ENCODE data around the gene TEX9. TPM values are rescaled to one million over a fixed set of nuclear protein-coding genes. Genes with fewer than 3 reads are reported as not detected.
A peak's percentile ranks its signal among the peaks of the same experiment; 100 is the strongest.

The TEX9 gene
- total and polyA plus RNA-seq, 2 donors (not counting 1 experiment from before 2014, with no cell fraction given), result 2.2 to 4.5 TPM

- Histone ChIP-seq H3K79me2 (ENCODE audit: control insufficient read depth, insufficient read depth, low read length) (no peaks in the 10 kb centered on the region), H3K9ac (ENCODE audit: insufficient read depth, low read length) (no peak overlapping the region), H3K36me3 (ENCODE audit: control insufficient read depth, insufficient read depth, low read length) (no peaks in the 10 kb centered on the region), H3K4me3 (replicated peaks in 1 of 4; ENCODE audit: control extremely low read depth in 1 of 4, insufficient read depth in 1 of 4, low read depth in 3 of 4, low read length in 4 of 4) (no peak overlapping the region), H2AFZ (ENCODE audit: low read length) (no peak overlapping the region), H3K4me1 (ENCODE audit: control insufficient read depth, extremely low read depth, insufficient read depth, low read length) (no peaks in the 10 kb centered on the region), H4K20me1 (ENCODE audit: control insufficient read depth, extremely low read depth, insufficient read depth, low read length) (no peaks in the 10 kb centered on the region), H3K27ac (ENCODE audit: insufficient read depth, low read length) (no peak overlapping the region), H3K9me3 (ENCODE audit: control insufficient read depth, insufficient read depth, low read depth, low read length) (no peaks in the 10 kb centered on the region), H3K27me3 (ENCODE audit: control insufficient read depth, insufficient read depth, low read length) (no peaks in the 10 kb centered on the region), H3K4me2 (ENCODE audit: extremely low read depth, insufficient read depth, low read length) (no peak overlapping the region)
- no peak for TF ChIP-seq CTCF (conservative IDR thresholded peaks at IDR 0.05 in 1 of 2, IDR thresholded peaks at IDR 0.05 in 1 of 2; ENCODE audit: low read depth in 1 of 2, low read length in 2 of 2)
- TF ChIP-seq EZH2 (IDR thresholded peaks at IDR 0.05; ENCODE audit: low read length, missing control alignments), result no peak
- DNase-seq (ENCODE audit: low read depth in 2 of 2), result peak in 1 of 2 donors; percentile 2
Measured at GRCh38 chr15:56432304-56432703, 67.1 kb downstream of the TEX9 start.

- Histone ChIP-seq H3K4me3 (replicated peaks in 1 of 4; ENCODE audit: control extremely low read depth in 1 of 4, insufficient read depth in 1 of 4, low read depth in 3 of 4, low read length in 4 of 4) (no peak overlapping the region), H3K4me2 (ENCODE audit: extremely low read depth, insufficient read depth, low read length) (no peak overlapping the region), H3K9ac (ENCODE audit: insufficient read depth, low read length) (no peak overlapping the region), H3K27ac (ENCODE audit: insufficient read depth, low read length) (no peak overlapping the region), H3K79me2 (ENCODE audit: control insufficient read depth, insufficient read depth, low read length) (no peaks in the 10 kb centered on the region), H3K36me3 (ENCODE audit: control insufficient read depth, insufficient read depth, low read length) (no peaks in the 10 kb centered on the region), H3K9me3 (ENCODE audit: control insufficient read depth, insufficient read depth, low read depth, low read length) (no peaks in the 10 kb centered on the region), H3K4me1 (ENCODE audit: control insufficient read depth, extremely low read depth, insufficient read depth, low read length) (no peaks in the 10 kb centered on the region), H3K27me3 (ENCODE audit: control insufficient read depth, insufficient read depth, low read length) (no peaks in the 10 kb centered on the region), H2AFZ (ENCODE audit: low read length) (no peak overlapping the region), H4K20me1 (ENCODE audit: control insufficient read depth, extremely low read depth, insufficient read depth, low read length) (no peaks in the 10 kb centered on the region)
- DNase-seq (ENCODE audit: low read depth in 2 of 2), result no peak
- no peak for TF ChIP-seq CTCF (conservative IDR thresholded peaks at IDR 0.05 in 1 of 2, IDR thresholded peaks at IDR 0.05 in 1 of 2; ENCODE audit: low read depth in 1 of 2, low read length in 2 of 2)
- no peak for TF ChIP-seq EZH2 (IDR thresholded peaks at IDR 0.05; ENCODE audit: low read length, missing control alignments)
Measured at GRCh38 chr15:56440214-56440770, 75.1 kb downstream of the TEX9 start.

- no peaks in the 10 kb centered on the region for H3K9me3 ChIP-seq (ENCODE audit: control insufficient read depth, insufficient read depth, low read depth, low read length)
- H3K79me2 ChIP-seq (ENCODE audit: control insufficient read depth, insufficient read depth, low read length), result no peaks in the 10 kb centered on the region
- H3K27me3 ChIP-seq (ENCODE audit: control insufficient read depth, insufficient read depth, low read length), result no peaks in the 10 kb centered on the region
- H3K36me3 ChIP-seq (ENCODE audit: control insufficient read depth, insufficient read depth, low read length), result no peaks in the 10 kb centered on the region
- H3K4me3 ChIP-seq (replicated peaks in 1 of 4; ENCODE audit: control extremely low read depth in 1 of 4, insufficient read depth in 1 of 4, low read depth in 3 of 4, low read length in 4 of 4), result no peak overlapping the region
- no peak overlapping the region for H3K9ac ChIP-seq (ENCODE audit: insufficient read depth, low read length)
- H2AFZ ChIP-seq (ENCODE audit: low read length), result no peak overlapping the region
- TF ChIP-seq CTCF (conservative IDR thresholded peaks at IDR 0.05 in 1 of 2, IDR thresholded peaks at IDR 0.05 in 1 of 2; ENCODE audit: low read depth in 1 of 2, low read length in 2 of 2) (no peak), EZH2 (IDR thresholded peaks at IDR 0.05; ENCODE audit: low read length, missing control alignments) (no peak)
- DNase-seq (ENCODE audit: low read depth in 2 of 2), result no peak
- H3K4me1 ChIP-seq (ENCODE audit: control insufficient read depth, extremely low read depth, insufficient read depth, low read length), result no peaks in the 10 kb centered on the region
- no peak overlapping the region for H3K27ac ChIP-seq (ENCODE audit: insufficient read depth, low read length)
- H4K20me1 ChIP-seq (ENCODE audit: control insufficient read depth, extremely low read depth, insufficient read depth, low read length), result no peaks in the 10 kb centered on the region
- no peak overlapping the region for H3K4me2 ChIP-seq (ENCODE audit: extremely low read depth, insufficient read depth, low read length)
Measured at GRCh38 chr15:56442354-56442753, 77.1 kb downstream of the TEX9 start.
